Measurements from ENCODE around the gene PROK2. TPM values are rescaled to one million over a fixed set of nuclear protein-coding genes. Genes with fewer than 3 reads are reported as not detected.

PROK2 gene
- total RNA-seq, 1 donor: not detected

- TF ChIP-seq CTCF (IDR thresholded peaks at IDR 0.05; ENCODE audit: insufficient read depth, low read depth, low read length): no peak
- DNase-seq (ENCODE audit: low read depth): no peak
- no peak overlapping the region for H3K4me3 ChIP-seq (ENCODE audit: low read depth, low read length)
Measured at GRCh38 chr3:71791634-71792033, 6.7 kb upstream of the PROK2 start.

- H3K4me3 ChIP-seq (ENCODE audit: low read depth, low read length): no peak overlapping the region
- TF ChIP-seq CTCF (IDR thresholded peaks at IDR 0.05; ENCODE audit: insufficient read depth, low read depth, low read length): no peak
- no peak for DNase-seq (ENCODE audit: low read depth)
Measured at GRCh38 chr3:71789922-71790321, 5.0 kb upstream of the PROK2 start.

GRCh38 chr3:71787851-71788405, 3.0 kb upstream of the PROK2 start:
- TF ChIP-seq CTCF (IDR thresholded peaks at IDR 0.05; ENCODE audit: insufficient read depth, low read depth, low read length): no peak
- no peak for DNase-seq (ENCODE audit: low read depth)
- H3K4me3 ChIP-seq (ENCODE audit: low read depth, low read length): no peak overlapping the region

- TF ChIP-seq CTCF (IDR thresholded peaks at IDR 0.05; ENCODE audit: insufficient read depth, low read depth, low read length): no peak
- no peak overlapping the region for H3K4me3 ChIP-seq (ENCODE audit: low read depth, low read length)
- DNase-seq (ENCODE audit: low read depth): no peak
Measured at GRCh38 chr3:71786551-71786950, 1.6 kb upstream of the PROK2 start.

GRCh38 chr3:71786217-71786549, 1.2 kb upstream of the PROK2 start:
- no peak for TF ChIP-seq CTCF (IDR thresholded peaks at IDR 0.05; ENCODE audit: insufficient read depth, low read depth, low read length)
- no peak overlapping the region for H3K4me3 ChIP-seq (ENCODE audit: low read depth, low read length)
- DNase-seq (ENCODE audit: low read depth): no peak

GRCh38 chr3:71785532-71786216, 726 bp upstream of the PROK2 start:
- TF ChIP-seq CTCF (IDR thresholded peaks at IDR 0.05; ENCODE audit: insufficient read depth, low read depth, low read length): no peak
- no peak overlapping the region for H3K4me3 ChIP-seq (ENCODE audit: low read depth, low read length)
- DNase-seq (ENCODE audit: low read depth): no peak
